Endodermal cell (in vitro differentiated cells): ENCODE results near the gene CPZ. TPM values are rescaled to one million over a fixed set of nuclear protein-coding genes. Genes with fewer than 3 reads are reported as not detected.

Source experiments
- DNase-seq: peaks from one replicate; pipeline ENCODE4 v3.0.0-alpha.2; 2017
- H3K27ac ChIP-seq: 2 replicates; pipeline ENCODE4 v1.5.1; 2013; ENCODE audit warnings: mild to moderate bottlenecking, low read depth, low read length, moderate library complexity
- H3K27me3 ChIP-seq: 2 replicates; pipeline ENCODE4 v1.6.1; 2013; ENCODE audit warnings: mild to moderate bottlenecking, low read length, moderate library complexity; ENCODE audit not compliant: insufficient read depth, control insufficient read depth, poor library complexity, severe bottlenecking
- H3K36me3 ChIP-seq: 2 replicates; pipeline ENCODE4 v1.7.0; 2013; ENCODE audit warnings: mild to moderate bottlenecking, low read length, moderate library complexity; ENCODE audit not compliant: control insufficient read depth, insufficient read depth
- H3K4me1 ChIP-seq: one replicate; pipeline ENCODE4 v1.7.0; 2013; ENCODE audit warnings: low read length; ENCODE audit not compliant: control insufficient read depth, insufficient read depth
- H3K4me3 ChIP-seq: 2 replicates; pipeline ENCODE4 v1.5.1; 2013; ENCODE audit warnings: mild to moderate bottlenecking, low read length, moderate library complexity
- H3K9ac ChIP-seq: 2 replicates; pipeline ENCODE4 v1.6.1; 2013; ENCODE audit warnings: mild to moderate bottlenecking, low read length, moderate library complexity; ENCODE audit not compliant: poor library complexity, severe bottlenecking; ENCODE audit errors: extremely low read depth
- H3K9me3 ChIP-seq: 2 replicates; pipeline ENCODE4 v1.6.1; 2013; ENCODE audit warnings: mild to moderate bottlenecking, low read length, moderate library complexity; ENCODE audit not compliant: control insufficient read depth
- H3K27ac Mint-ChIP-seq: 2 replicates; pipeline ENCODE4 v1.8.0; 2020; ENCODE audit warnings: mixed read lengths
- H3K27me3 Mint-ChIP-seq: 2 replicates; pipeline ENCODE4 v1.8.0; 2021; ENCODE audit warnings: mild to moderate bottlenecking, mixed read lengths; ENCODE audit not compliant: insufficient read depth
- H3K36me3 Mint-ChIP-seq: 2 replicates; pipeline ENCODE4 v1.8.0; 2020; ENCODE audit warnings: low read depth, mixed read lengths
- H3K4me1 Mint-ChIP-seq: 2 replicates; pipeline ENCODE4 v1.8.0; 2020; ENCODE audit warnings: mixed read lengths
- H3K4me3 Mint-ChIP-seq: 2 replicates; pipeline ENCODE4 v1.8.0; 2020; ENCODE audit warnings: mild to moderate bottlenecking, moderate library complexity, mixed read lengths
- H3K9me3 Mint-ChIP-seq: 2 replicates; pipeline ENCODE4 v1.8.0; 2020; ENCODE audit warnings: mild to moderate bottlenecking, mixed read lengths
- CTCF ChIP-seq: fragments of 200-600 bp; sonication (generic); conservative IDR thresholded peaks from 2 replicates; pipeline ENCODE4 v1.5.0; 2021; ENCODE audit warnings: antibody characterized with exemption, mild to moderate bottlenecking
- WGBS, 2 experiments: methylation state at CpG; one replicate each; pipeline versions ENCODE4 v1.1.5 to v1.1.7; 2013; ENCODE audit warnings: missing lambda C conversion rate in 2 of 2, mixed read lengths in 1 of 2; ENCODE audit not compliant: insufficient coverage in 1 of 2, insufficient read length in 1 of 2; 5-methylcytosine and 5-hydroxymethylcytosine counted together
- total RNA-seq, 2 donors: library from RNA; stranded (reverse); fragmentation: NEBNext Ultra II Directional in 1 of 2; extraction: Animal tissue kit (Norgen Biotek cat#: 25700) in 1 of 2; gene quantifications; 2 replicates in 1 of 2; 3 replicates in 1 of 2; pipeline ENCODE4 v1.2.1, GENCODE V29; 2021

Gene CPZ
- total RNA-seq, 2 donors from 2014 or later = 23.9 to 33.6 TPM

GRCh38 chr4:8568068-8568668, 24.4 kb upstream of the CPZ start:
- Mint-ChIP-seq H3K4me3 (peak overlapping the region; percentile 7), H3K27me3 (no peaks in the 10 kb centered on the region), H3K4me1 (peaks cover 34% of the 10 kb centered on the region), H3K36me3 (no peaks in the 10 kb centered on the region), H3K9me3 (peaks cover 6% of the 10 kb centered on the region), H3K27ac (peak overlapping the region; percentile 93)
- DNase-seq = peak; percentile 79
- Histone ChIP-seq H3K27me3 (no peaks in the 10 kb centered on the region), H3K4me1 (peaks cover 4% of the 10 kb centered on the region), H3K36me3 (peaks cover 4% of the 10 kb centered on the region), H3K4me3 (peak overlapping the region; percentile 52), H3K9ac (peak overlapping the region; percentile 45), H3K27ac (no peak overlapping the region), H3K9me3 (no peaks in the 10 kb centered on the region)
- no peak for TF ChIP-seq CTCF
- 27 to 31% methylated on average over 2 to 5 of the region's 5 CpGs for WGBS, 2 experiments

- no peak for DNase-seq
- Histone ChIP-seq H3K9me3 (no peaks in the 10 kb centered on the region), H3K36me3 (peaks cover 4% of the 10 kb centered on the region), H3K27me3 (no peaks in the 10 kb centered on the region), H3K27ac (no peak overlapping the region), H3K4me1 (peaks cover 4% of the 10 kb centered on the region), H3K9ac (no peak overlapping the region), H3K4me3 (no peak overlapping the region)
- no peak for TF ChIP-seq CTCF
- H3K4me1 Mint-ChIP-seq = peaks cover 28% of the 10 kb centered on the region
- no peak overlapping the region for H3K4me3 Mint-ChIP-seq
- H3K36me3 Mint-ChIP-seq = no peaks in the 10 kb centered on the region
- no peaks in the 10 kb centered on the region for H3K27me3 Mint-ChIP-seq
- H3K27ac Mint-ChIP-seq = no peak overlapping the region
- peaks cover 6% of the 10 kb centered on the region for H3K9me3 Mint-ChIP-seq
- WGBS, 2 experiments = 100% methylated on average over 1 of the region's 1 CpG; no CpG with 5 or more reads in 1 of the 2 experiments
Observed at GRCh38 chr4:8570201-8570600, 22.4 kb upstream of the CPZ start.

DNA sequence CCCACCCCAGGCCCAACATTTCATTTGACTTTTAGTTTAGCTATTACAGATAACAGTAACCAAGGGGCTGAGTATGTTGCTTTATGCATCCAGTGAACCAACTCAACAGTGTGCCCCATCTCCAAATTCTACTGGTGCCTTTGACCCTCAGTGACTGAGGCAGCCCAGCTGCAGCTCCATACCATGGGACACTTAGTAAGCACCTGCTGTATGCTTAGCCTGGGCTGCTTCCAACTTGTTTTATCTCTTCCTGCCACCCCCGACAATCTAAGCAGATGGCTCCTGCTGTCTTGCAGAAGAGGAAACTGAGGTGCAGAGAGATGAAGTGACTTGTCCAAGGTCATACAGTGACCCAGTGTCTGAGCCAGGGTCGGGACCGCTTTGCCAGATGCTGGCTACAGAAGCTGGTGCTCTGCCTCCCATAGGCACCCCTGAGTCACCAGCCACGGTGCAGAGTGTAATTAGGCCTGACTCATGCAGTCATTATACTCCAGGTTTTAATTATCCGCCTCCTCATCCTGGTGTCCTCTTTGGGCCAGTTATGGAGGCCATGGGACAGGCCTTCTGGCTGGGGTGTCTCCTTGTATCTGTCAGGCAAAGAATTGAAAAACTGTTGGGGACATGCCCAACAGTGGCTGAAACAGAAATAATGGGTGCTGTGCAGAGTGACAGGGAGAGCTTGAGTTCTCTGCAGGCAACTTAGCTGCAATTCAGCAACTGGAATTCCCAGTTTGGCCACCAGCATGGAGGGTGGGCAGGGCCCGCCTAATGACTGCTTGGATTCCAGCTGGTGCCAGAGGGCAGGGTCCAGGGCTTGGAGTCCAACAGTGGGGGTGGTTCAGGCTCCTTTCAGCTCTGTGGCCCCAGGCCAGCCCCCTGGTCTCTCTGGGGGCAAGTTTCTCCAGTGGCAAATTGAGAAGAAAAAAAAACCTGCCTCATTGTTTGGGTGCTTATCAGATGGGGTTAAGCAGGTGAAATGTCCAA, 20.6 kb upstream of the CPZ start:
- Mint-ChIP-seq H3K4me3 (no peak overlapping the region), H3K36me3 (no peaks in the 10 kb centered on the region), H3K9me3 (peaks cover 6% of the 10 kb centered on the region), H3K4me1 (peaks cover 31% of the 10 kb centered on the region), H3K27ac (no peak overlapping the region), H3K27me3 (peaks cover 2% of the 10 kb centered on the region)
- Histone ChIP-seq H3K36me3 (peaks cover 4% of the 10 kb centered on the region), H3K4me3 (no peak overlapping the region), H3K27ac (no peak overlapping the region), H3K9me3 (no peaks in the 10 kb centered on the region), H3K9ac (no peak overlapping the region), H3K4me1 (peaks cover 5% of the 10 kb centered on the region), H3K27me3 (no peaks in the 10 kb centered on the region)
- 89% methylated on average over 3 to 6 of the region's 6 CpGs for WGBS, 2 experiments
- no peak for DNase-seq
- no peak for TF ChIP-seq CTCF
